T-helper 2 cell (primary cell): Measurements from ENCODE around the gene TTR.

Experiments used
- DNase-seq, 5 experiments: peaks; one replicate each; pipeline versions ENCODE4 v3.0.0 to v3.0.0-alpha.2; 2012 to 2022
- total RNA-seq, 2 donors: gene quantifications; one replicate each; lab custom pipeline; 2026; lab: John Stamatoyannopoulos, UW

Gene TTR
- total RNA-seq = 0 reads per million in 2 donors

DNA sequence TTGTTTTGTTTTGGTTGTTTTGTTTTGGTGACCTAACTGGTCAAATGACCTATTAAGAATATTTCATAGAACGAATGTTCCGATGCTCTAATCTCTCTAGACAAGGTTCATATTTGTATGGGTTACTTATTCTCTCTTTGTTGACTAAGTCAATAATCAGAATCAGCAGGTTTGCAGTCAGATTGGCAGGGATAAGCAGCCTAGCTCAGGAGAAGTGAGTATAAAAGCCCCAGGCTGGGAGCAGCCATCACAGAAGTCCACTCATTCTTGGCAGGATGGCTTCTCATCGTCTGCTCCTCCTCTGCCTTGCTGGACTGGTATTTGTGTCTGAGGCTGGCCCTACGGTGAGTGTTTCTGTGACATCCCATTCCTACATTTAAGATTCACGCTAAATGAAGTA is at the start of gene TTR:
Gene TTR (plus strand): TSS at position 250 of the 400 bp plus-strand sequence. CDS start 26 bp downstream, at position 276.
- no peak for DNase-seq

DNA sequence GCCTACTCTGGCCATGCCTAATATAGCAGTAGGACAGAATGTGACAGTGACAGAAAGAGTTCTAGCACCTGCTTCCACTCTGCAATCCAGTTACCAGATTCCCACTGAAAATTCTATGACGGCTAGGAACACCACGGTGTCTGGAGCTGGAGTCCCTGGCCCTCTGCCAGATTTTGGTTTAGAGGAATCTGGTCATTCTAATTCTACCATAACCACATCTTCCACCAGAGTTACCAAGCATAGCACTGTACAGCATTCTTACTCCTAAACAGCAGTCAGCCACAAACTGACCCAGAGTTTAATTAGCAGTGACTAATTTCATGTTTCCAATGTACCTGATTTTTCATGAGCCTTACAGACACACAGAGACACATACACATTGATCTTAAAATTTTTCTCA is 45.2 kb upstream of the TTR start:
- no peak for DNase-seq

DNA sequence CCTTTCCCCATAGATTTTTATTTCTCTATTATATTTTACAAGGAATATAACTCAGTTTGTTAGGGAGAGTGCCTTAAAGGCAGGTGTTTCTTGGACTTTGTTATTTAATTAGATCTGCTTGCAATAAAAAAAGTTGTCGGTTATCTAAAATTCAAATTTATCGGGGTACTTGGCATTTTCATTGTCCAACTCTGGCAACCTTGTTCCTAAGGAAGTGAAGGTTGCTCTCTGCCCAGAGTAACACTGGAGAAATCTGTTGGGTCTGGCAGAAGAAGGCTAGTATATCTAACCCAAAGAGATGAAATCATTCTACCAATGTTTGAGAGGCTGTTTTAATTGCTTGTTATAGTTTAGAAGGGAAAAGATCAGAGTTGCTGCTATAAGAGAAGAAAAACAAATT is 42.8 kb upstream of the TTR start:
- DNase-seq = no peak

DNA sequence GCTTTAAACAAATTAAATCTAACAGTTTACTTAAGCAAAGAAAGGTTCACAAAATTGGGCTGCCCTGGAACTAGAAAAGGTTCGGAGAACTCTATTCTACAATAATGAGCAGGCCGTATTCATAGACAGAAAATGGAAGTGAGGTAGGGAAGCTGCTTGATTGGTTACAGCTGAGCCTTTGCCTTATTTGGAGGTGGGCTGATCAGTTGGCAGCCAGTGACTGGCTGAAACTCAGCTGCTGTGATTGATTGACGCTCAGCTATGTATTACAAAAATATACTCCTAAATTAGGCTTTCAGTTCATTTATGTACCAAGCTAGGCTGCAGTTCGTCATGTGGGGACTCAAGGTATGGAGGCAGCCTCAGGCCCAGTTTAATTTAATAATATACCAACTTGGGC is 42.3 kb upstream of the TTR start:
- DNase-seq = no peak

DNA sequence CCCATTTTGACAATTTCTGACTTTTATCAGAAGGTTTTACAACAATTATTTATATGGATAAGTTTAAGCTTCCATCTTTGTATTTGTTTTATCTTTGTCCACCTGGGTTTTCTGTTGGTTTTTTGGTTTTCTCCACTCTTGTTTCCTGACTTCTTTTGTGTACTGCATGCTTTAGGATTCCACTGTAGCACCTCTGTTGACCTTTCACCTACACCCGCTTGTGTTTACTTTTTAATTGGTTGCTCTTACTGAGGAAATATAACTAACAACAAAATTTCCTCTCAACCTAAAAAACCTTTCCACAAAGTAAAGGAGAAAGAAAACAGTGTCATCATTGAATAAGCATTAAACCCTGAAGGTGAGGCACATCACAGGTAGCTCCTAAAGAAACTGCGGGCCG is 39.8 kb upstream of the TTR start:
- no peak for DNase-seq

DNA sequence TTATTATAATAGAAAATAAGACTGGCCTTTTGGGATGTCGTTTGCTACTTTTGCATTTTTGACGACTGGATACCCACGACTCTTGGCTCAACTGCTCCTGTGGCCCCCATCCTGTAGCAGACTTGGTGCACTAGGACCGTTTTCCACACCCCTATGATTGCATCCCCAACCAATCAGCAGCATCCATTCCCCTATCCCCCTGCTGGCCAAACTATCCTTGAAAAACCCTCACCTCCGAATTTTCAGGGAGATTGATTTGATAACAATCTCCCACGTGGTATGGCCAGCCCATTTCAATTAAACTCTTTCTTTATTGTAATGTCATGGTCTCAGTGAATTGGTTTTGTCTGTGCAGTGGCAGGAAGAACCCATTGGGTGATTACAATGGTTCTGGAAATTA is 37.9 kb upstream of the TTR start:
- no peak for DNase-seq

DNA sequence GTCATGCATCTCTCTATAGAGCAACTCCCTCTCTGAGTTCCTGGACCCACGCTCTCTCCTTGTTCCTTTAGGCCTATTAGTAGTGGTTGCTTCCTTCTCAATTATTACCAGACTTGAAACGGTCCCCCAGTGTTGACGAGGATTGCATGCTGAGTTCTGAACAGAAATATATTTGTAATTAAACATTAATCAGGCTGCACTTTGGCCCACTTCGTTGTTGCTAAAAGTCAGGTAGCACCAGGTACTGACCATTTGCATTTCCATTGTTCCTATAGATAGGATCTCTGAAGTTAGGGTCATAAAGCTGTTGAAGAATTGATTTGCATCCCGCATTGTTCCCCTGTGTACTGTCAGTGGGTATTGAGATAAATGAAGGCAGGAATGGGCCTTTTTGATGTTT is 36.9 kb upstream of the TTR start:
- no peak for DNase-seq

DNA sequence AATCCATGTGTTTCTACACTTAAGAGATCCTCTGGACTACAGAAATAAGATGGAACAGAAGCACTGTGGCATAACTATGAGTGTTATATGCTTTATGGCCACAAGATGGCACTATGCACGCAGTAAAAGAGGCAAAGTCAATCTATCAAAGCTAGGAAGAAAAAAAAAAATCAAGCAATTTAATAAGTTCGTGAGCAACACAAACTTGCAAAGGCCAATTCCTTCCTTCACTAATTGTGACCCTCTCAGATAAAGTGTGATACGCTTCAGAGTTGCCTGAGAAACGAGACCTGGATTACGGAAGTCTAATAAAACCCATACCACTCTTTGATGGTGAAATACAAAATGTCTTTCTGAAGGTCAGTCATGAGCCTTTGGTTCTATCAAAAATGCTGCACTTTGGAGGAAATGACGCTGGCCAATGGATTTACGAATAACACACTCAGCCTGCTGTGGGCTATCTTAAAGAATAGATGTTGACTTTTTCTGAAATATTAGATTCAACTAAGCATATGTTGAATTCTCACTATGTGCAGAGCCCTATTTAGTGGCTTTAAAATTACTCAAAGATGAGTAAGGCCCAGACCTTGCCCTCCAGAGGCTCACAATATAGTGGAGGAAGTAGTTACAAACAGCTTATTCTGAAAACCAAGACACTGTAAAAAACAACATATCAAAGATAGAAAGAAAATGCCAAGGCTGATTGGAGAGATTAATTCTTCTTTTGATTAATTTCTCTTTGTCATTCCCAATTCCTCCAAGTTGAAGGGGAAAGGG is 35.5 kb upstream of the TTR start:
- peak in 1 of 5 experiments; percentile 58 for DNase-seq

DNA sequence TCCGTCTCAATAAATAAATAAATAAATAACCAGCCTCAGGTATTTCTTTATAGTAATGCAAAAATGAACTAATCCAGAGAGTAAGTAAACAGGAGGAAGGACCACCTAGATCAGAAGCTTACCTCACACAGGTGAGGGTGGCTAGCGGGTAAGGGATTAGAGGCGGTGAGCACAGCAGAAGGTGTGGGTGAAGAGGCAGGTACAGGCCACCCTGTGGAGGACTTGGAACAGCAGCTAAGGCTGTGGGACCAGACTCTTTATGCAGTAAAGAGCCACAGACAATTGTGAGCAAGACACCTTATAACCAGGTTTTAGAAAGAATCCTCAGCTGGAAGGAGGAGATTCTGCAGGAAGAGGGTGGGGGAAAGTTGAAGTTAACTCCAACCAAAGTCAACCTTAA is 34.2 kb upstream of the TTR start:
- DNase-seq = no peak

DNA sequence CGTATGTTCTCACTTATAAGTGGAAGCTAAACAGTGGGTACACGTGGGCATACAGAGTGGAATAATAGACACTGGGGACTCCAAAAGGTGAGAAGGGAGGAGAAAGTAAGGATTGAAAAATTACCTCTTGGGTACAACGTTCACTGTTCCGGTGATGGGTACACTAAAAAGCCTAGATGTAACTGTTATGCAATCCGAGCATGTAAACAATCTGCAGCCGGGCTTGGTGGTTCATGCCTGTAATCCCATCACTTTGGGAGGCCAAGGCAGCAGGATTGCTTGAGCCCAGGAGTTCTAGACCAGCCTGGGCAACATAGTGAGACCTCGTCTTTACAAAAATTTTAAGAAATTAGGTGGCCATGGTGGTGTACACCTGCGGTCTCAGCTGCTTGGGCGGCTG is 33.1 kb upstream of the TTR start:
- no peak for DNase-seq

DNA sequence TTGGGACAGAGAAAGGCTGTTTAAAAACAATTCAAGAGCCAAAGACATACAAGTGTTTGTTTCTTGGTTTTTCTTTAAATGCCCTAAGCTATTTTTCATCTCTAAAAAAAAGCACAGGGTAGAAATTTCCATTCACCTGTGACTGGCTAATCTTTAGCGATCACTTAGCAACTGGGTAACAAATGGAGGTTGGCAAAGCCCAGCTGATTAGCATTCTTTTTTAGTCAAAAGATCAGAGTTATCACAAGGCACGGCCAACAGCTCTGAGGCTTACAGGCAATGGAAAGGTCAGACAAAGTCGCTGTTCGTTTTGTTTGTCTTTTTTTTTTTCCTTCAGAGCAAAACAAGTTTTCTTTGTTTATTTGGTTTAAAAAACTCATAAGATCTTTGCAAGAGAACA is 29.0 kb upstream of the TTR start:
- DNase-seq = no peak

DNA sequence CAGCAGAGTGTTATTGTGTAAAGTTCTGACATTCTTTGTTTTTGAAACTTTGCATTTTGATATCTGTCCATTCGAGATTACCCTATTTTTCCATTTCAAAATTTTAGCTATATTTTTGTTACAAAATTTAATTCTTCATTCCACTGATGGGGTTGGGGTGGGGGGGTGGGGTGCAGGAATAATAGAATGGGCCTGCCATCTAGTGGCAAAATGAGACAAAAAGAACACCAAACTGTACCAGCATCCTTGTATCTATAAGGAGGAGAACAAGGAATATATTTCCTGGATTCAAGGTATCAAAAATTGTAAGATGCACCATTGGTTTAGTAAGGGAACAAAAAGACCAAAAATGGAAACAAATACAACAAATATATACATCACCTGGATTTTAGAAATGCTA is 27.9 kb upstream of the TTR start:
- no peak for DNase-seq

DNA sequence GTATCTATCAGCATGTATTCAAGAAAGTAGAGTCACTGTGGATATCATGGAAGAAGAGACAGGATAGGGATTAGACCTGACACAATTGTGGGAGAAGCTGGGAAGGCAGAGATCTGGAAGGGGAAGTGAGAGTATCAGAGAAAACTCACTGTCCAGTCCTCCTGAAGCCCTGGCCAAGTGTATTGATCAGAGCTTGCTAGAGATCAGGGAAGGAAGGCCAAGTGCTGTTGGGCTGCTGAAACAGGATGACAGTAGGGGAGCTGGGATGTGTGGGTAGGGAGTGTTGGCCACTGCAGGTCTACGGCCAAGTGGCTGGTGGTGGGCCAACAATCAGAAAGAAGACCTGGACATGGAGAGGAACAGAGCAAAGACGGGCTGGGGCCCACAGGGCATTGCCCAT is 26.3 kb upstream of the TTR start:
- DNase-seq = no peak

DNA sequence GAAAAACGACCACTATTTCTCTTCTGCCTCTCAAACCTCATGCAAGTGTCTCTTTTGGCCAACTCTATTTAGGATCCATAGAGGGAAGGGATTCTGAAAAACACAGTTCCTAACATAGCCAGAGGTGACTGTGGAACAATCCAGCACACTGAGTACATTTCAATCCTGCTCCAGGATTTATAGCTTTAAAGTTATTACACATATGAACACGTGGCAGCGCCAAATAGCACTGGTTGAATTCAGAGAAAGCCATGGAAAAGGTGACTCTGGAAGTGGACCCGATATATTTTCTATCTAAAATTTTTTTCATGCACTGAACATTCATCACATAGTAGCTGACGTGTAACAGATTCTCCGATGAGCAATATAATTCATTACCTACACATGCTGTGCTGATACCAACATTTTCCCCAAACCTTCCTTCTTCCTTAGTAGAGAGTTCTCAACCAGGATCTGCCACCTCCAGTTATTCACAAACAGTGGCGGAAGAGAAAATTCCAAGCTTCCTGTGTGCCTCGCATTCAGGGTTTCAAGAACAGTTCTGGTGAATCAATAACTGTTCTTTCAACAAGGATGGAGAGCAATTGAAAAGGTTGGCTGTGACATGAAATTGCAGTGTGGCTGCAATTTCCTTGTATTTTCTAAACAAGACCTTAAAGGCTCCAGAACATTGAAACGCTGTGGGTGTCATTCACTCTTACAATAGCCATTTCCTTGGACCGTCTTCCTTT is 25.7 kb upstream of the TTR start:
- no peak for DNase-seq

DNA sequence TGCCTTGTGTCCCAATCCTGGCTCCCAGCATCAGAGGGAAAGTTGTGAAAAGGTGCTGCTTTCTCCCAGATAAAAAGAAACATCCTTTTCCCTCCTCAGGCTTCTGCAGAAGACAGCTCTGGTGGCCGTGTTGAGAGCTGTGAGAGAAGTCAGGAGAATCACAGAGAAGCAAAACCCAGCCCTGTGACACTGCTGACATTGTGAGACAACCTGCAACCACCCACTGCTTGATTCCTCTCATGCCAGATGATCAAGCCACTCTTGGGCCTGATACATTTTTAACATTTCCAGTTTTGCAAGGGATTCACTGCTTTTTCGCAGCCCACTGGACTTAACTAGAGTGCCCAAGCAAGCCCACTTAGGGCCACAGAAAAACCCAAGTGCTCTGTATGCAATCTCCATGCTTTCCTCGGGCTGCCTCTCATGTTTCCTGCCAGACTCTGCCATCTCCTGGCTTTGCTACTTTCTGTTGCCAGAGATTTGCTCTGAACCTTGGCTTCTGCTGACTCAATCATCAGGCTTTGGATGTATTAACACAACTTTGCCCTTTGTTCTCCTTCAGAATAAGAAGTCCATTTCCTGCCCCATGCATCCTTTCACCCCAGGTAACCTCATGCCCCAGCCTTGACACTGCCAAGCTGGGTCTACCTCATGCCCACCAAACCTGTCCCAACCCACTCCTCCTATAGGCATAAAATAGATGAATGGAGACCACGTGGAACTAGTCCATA is 24.9 kb upstream of the TTR start:
- DNase-seq = no peak

DNA sequence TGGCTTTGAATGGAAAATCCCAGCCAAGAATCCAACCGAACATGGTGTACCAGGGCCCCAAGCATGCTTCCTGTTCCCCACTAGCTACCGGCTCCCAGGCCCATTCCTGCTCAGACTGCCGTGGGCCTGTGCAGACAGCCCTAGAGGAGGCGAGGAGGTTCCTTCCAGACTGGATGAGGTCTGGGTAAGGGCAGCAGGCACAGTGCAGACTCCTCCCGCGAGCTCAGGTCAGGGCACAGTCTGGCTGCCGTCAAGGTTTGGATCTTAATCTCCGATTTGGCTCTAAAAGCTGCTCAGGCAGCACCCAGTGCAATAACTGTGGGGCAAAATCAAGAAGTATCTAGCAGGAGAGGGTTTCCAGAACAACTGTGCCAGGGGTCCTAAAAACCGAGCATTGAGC is 19.3 kb upstream of the TTR start:
- DNase-seq = no peak

DNA sequence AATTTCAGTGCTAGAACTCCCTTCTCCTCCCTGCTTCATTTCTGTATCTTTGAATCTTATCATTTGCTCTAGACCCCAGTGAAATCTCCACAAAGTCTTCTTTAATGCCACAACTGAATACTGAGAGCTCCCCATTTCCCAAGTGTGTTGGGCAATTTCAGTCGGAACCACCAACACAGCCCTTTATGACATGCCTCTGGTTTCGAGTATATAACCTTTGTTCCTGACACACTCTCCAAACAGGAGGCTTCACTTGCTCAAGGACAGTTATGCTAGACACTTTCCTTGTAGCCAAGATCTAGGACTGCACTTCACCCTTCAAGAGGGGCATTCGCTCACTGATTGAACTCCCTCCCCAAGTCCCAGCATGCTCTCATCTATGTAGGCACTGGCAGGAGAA is 18.6 kb upstream of the TTR start:
- no peak for DNase-seq

DNA sequence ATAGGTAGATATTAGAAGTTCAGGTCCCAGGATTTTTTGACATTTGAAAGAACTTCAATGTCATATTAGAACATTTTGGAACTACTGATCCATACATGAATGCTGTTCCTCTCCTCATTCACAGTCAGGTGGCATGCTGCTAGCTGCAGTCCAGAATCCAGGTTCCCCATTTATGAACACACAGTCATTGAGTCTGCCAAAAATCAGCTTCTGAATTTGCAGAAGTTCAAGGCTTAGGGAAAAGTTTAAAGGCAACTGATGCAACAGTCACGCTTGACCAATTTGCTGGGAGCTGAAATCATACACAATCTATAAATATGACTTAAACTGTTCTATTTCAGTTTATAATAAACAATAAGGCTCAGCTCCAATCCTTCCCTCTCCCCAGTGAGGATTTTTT is 17.3 kb upstream of the TTR start:
- no peak for DNase-seq

DNA sequence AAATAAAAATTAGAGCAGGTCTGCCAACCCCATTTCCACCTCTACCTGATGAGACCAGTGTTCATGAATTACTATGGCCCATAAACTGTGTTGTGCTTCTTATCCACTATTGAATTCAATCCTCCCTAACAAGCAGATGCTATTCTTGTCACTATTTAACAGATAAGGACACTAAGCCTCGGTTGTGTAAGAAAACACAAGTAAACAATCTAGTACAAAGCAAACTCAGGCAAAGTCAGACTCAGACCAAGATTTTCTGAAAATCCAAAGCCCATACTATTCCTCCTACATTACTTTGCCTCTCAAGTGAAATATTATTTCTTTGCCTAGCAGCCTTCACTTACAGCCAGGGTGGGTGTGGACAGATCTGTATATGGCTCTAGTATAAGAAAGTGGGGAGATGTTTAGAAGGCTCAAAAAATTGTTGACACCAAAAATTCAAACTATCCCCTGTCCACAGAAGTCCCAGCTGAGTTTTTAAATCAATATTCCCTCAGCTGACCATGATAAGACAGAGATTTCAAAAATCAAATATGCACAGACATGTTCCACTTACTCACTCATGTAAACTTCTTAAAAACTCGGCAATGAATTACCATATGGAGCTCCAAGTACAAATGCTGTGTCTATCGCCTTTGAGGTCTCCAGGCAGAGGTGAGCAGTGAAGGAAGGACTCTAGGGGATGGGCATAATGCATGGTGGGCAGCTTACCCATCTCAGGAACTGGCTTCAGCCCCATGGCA is 16.0 kb upstream of the TTR start:
- no peak for DNase-seq

DNA sequence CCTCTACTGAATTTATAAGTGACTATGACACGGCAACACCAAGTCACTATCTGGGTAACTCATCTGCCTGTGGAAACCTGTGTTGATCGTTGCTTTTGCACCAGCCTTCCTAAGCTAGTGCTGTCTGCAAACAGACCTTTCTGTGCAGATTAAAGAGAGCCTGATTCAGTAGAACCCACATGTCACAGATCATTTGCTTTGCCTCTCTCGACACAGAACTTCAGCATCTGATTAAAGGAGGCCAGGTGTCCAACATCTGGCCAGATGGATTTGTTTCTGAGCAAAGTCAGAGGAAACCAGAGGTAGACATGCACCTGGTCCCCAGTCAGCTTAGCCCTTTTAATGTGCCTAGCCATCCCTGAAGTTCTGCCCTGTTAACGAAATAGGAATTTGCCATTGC is 15.0 kb upstream of the TTR start:
- DNase-seq = peak in 1 of 5 experiments; percentile 49

DNA sequence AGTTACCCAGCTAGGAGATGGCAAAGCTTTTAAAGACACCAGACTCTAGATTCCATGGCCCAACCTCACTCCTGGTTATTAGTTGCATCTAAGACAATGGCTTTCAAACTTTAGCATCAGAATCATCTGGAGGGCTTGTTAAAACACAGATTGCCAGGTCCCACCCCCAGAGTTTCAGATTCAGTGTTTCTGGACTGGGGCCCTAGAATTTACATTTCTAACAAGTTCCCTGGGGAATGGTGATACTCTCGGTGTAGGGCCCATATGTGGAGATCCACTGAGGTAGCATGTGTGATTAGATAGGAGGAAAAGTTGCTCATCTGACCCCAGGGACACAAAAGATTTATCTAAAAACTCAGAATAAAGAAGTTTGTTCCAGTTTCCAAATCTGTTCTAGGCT is 14.5 kb upstream of the TTR start:
- no peak for DNase-seq

DNA sequence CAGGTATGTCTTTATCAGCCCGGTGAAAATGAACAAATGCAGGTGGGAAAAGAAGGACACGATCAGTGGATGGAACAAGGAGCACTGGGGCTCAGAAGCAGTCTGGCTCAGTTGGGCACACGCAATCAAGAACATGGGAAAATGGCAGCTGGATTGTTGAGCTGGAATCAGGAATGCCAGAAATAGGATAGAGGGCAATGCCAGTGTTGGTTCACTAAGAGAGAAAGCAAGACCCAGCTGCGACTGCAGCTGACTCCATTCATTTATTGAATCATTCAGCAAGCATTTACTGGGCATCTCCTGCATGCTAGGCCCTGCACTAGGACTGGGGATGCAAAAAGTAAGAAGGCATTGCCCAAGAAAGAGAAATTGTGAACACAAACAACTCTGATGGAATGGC is 13.6 kb upstream of the TTR start:
- DNase-seq = no peak

DNA sequence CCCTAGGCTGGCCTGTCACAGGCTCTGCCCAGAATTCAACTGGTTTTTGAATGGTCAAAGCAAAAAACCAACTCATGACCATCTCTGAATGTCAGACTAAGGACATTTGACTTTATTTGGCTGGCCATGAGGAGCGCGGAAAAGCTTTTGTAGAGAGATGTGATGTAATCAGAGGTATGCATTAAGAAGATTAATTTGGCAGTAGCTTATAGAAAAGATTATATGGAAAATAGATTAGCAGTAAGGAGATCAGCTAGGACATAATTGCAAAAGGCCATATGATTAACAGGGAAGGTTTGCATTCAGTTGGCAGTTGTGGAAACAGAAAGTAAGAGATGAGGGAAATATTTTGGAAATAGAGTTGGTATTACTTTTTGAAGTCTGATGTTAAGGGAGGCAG is 12.3 kb upstream of the TTR start:
- no peak for DNase-seq
